Esophagus muscularis mucosa (tissue), 4 donors: ENCODE measurements around the gene AP1M1.

Source experiments
- CTCF ChIP-seq, 3 experiments: fragments of 200-600 bp in 2 of 3; fragments of 450-650 bp in 1 of 3; sonication (generic) in 2 of 3; IDR thresholded peaks; one replicate each; pipeline ENCODE4 v1.5.1; 2017 to 2019; ENCODE audit warnings: antibody characterized with exemption in 3 of 3, mild to moderate bottlenecking in 2 of 3, moderate library complexity in 1 of 3
- EP300 ChIP-seq: sonication (generic); formaldehyde crosslinking; IDR thresholded peaks from one replicate; pipeline ENCODE4 v1.6.1; 2017; ENCODE audit warnings: antibody characterized with exemption
- POLR2A ChIP-seq: fragments of 450-650 bp; IDR thresholded peaks from one replicate; pipeline ENCODE4 v1.6.1; 2017; ENCODE audit warnings: antibody characterized with exemption, moderate library complexity, mild to moderate bottlenecking, low read depth
- POLR2AphosphoS5 ChIP-seq, 2 donors: sonication (generic); formaldehyde crosslinking; IDR thresholded peaks; one replicate each; pipeline ENCODE4 v1.6.1; 2017; ENCODE audit warnings: antibody characterized with exemption in 2 of 2

- TF ChIP-seq EP300 (no peak), CTCF (IDR thresholded peaks at IDR 0.05) (no peak), POLR2AphosphoS5 (IDR thresholded peaks at IDR 0.05) (no peak), POLR2A (no peak)
These were observed 82.6 kb downstream of the AP1M1 start for GRCh38 chr19:16280306-16280705.
